Measurements from ENCODE around the gene GRAMD1B.

GRAMD1B gene

GRCh38 chr11:123580557-123581275 is 150.6 kb downstream of the GRAMD1B start:
- Histone ChIP-seq H3K4me3 (ENCODE audit: low read depth in 1 of 5, low read length in 5 of 5) (no peak overlapping the region), H3K9ac (ENCODE audit: low read length in 5 of 5) (no peak overlapping the region), H3K27me3 (ENCODE audit: control insufficient read depth in 5 of 5, insufficient read depth in 4 of 5, low read length in 5 of 5) (peaks cover 9 to 30% (median 12%) of the 10 kb centered on the region in 5 donors), H3K9me3 (ENCODE audit: control insufficient read depth in 5 of 5, low read length in 5 of 5) (no peaks in the 10 kb centered on the region), H3K36me3 (ENCODE audit: control insufficient read depth in 5 of 5, insufficient read depth in 5 of 5, low read length in 5 of 5) (no peaks in the 10 kb centered on the region), H3K4me1 (ENCODE audit: control insufficient read depth in 5 of 5, insufficient read depth in 5 of 5, low read length in 5 of 5) (peaks cover 0 to 7% (median 0%) of the 10 kb centered on the region in 5 donors), H3K27ac (ENCODE audit: low read depth, low read length) (no peak overlapping the region)

- Histone ChIP-seq H3K27me3 (ENCODE audit: control insufficient read depth in 5 of 5, insufficient read depth in 4 of 5, low read length in 5 of 5) (peaks cover 6 to 31% (median 12%) of the 10 kb centered on the region in 5 donors), H3K4me3 (ENCODE audit: low read depth in 1 of 5, low read length in 5 of 5) (no peak overlapping the region), H3K4me1 (ENCODE audit: control insufficient read depth in 5 of 5, insufficient read depth in 5 of 5, low read length in 5 of 5) (peaks cover 0 to 6% (median 0%) of the 10 kb centered on the region in 5 donors), H3K36me3 (ENCODE audit: control insufficient read depth in 5 of 5, insufficient read depth in 5 of 5, low read length in 5 of 5) (no peaks in the 10 kb centered on the region), H3K9me3 (ENCODE audit: control insufficient read depth in 5 of 5, low read length in 5 of 5) (no peaks in the 10 kb centered on the region), H3K27ac (ENCODE audit: low read depth, low read length) (no peak overlapping the region), H3K9ac (ENCODE audit: low read length in 5 of 5) (no peak overlapping the region)
Measured at GRCh38 chr11:123581651-123582399, 151.8 kb downstream of the GRAMD1B start.

GRCh38 chr11:123582992-123583504 is 153.0 kb downstream of the GRAMD1B start:
- Histone ChIP-seq H3K4me3 (ENCODE audit: low read depth in 1 of 5, low read length in 5 of 5) (no peak overlapping the region), H3K27me3 (ENCODE audit: control insufficient read depth in 5 of 5, insufficient read depth in 4 of 5, low read length in 5 of 5) (peaks cover 6 to 37% (median 12%) of the 10 kb centered on the region in 5 donors), H3K9me3 (ENCODE audit: control insufficient read depth in 5 of 5, low read length in 5 of 5) (no peaks in the 10 kb centered on the region), H3K36me3 (ENCODE audit: control insufficient read depth in 5 of 5, insufficient read depth in 5 of 5, low read length in 5 of 5) (no peaks in the 10 kb centered on the region), H3K27ac (ENCODE audit: low read depth, low read length) (no peak overlapping the region), H3K4me1 (ENCODE audit: control insufficient read depth in 5 of 5, insufficient read depth in 5 of 5, low read length in 5 of 5) (peaks cover 0 to 3% (median 0%) of the 10 kb centered on the region in 5 donors), H3K9ac (ENCODE audit: low read length in 5 of 5) (no peak overlapping the region)

GRCh38 chr11:123584186-123584585 is 154.1 kb downstream of the GRAMD1B start:
- Histone ChIP-seq H3K9me3 (ENCODE audit: control insufficient read depth in 5 of 5, low read length in 5 of 5) (no peaks in the 10 kb centered on the region), H3K27me3 (ENCODE audit: control insufficient read depth in 5 of 5, insufficient read depth in 4 of 5, low read length in 5 of 5) (peaks cover 6 to 32% (median 12%) of the 10 kb centered on the region in 5 donors), H3K9ac (ENCODE audit: low read length in 5 of 5) (no peak overlapping the region), H3K4me1 (ENCODE audit: control insufficient read depth in 5 of 5, insufficient read depth in 5 of 5, low read length in 5 of 5) (peaks cover 0 to 3% (median 0%) of the 10 kb centered on the region in 5 donors), H3K27ac (ENCODE audit: low read depth, low read length) (no peak overlapping the region), H3K4me3 (ENCODE audit: low read depth in 1 of 5, low read length in 5 of 5) (no peak overlapping the region), H3K36me3 (ENCODE audit: control insufficient read depth in 5 of 5, insufficient read depth in 5 of 5, low read length in 5 of 5) (no peaks in the 10 kb centered on the region)

- Histone ChIP-seq H3K36me3 (ENCODE audit: control insufficient read depth in 5 of 5, insufficient read depth in 5 of 5, low read length in 5 of 5) (no peaks in the 10 kb centered on the region), H3K9ac (ENCODE audit: low read length in 5 of 5) (no peak overlapping the region), H3K4me1 (ENCODE audit: control insufficient read depth in 5 of 5, insufficient read depth in 5 of 5, low read length in 5 of 5) (peaks cover 0 to 3% (median 0%) of the 10 kb centered on the region in 5 donors), H3K27ac (ENCODE audit: low read depth, low read length) (no peak overlapping the region), H3K4me3 (ENCODE audit: low read depth in 1 of 5, low read length in 5 of 5) (no peak overlapping the region), H3K27me3 (ENCODE audit: control insufficient read depth in 5 of 5, insufficient read depth in 4 of 5, low read length in 5 of 5) (peaks cover 6 to 28% (median 12%) of the 10 kb centered on the region in 5 donors), H3K9me3 (ENCODE audit: control insufficient read depth in 5 of 5, low read length in 5 of 5) (no peaks in the 10 kb centered on the region)
Measured at GRCh38 chr11:123584737-123585136, 154.7 kb downstream of the GRAMD1B start.

GRCh38 chr11:123585206-123585605 is 155.1 kb downstream of the GRAMD1B start:
- Histone ChIP-seq H3K36me3 (ENCODE audit: control insufficient read depth in 5 of 5, insufficient read depth in 5 of 5, low read length in 5 of 5) (no peaks in the 10 kb centered on the region), H3K27me3 (ENCODE audit: control insufficient read depth in 5 of 5, insufficient read depth in 4 of 5, low read length in 5 of 5) (peaks cover 5 to 23% (median 11%) of the 10 kb centered on the region in 5 donors), H3K27ac (ENCODE audit: low read depth, low read length) (no peak overlapping the region), H3K9ac (ENCODE audit: low read length in 5 of 5) (no peak overlapping the region), H3K9me3 (ENCODE audit: control insufficient read depth in 5 of 5, low read length in 5 of 5) (no peaks in the 10 kb centered on the region), H3K4me1 (ENCODE audit: control insufficient read depth in 5 of 5, insufficient read depth in 5 of 5, low read length in 5 of 5) (peaks cover 0 to 5% (median 0%) of the 10 kb centered on the region in 5 donors), H3K4me3 (ENCODE audit: low read depth in 1 of 5, low read length in 5 of 5) (no peak overlapping the region)

GRCh38 chr11:123585706-123586105 is 155.6 kb downstream of the GRAMD1B start:
- Histone ChIP-seq H3K4me3 (ENCODE audit: low read depth in 1 of 5, low read length in 5 of 5) (no peak overlapping the region), H3K36me3 (ENCODE audit: control insufficient read depth in 5 of 5, insufficient read depth in 5 of 5, low read length in 5 of 5) (no peaks in the 10 kb centered on the region), H3K27ac (ENCODE audit: low read depth, low read length) (no peak overlapping the region), H3K27me3 (ENCODE audit: control insufficient read depth in 5 of 5, insufficient read depth in 4 of 5, low read length in 5 of 5) (peaks cover under 1 to 18% (median 9%) of the 10 kb centered on the region in 5 donors), H3K9ac (ENCODE audit: low read length in 5 of 5) (no peak overlapping the region), H3K9me3 (ENCODE audit: control insufficient read depth in 5 of 5, low read length in 5 of 5) (no peaks in the 10 kb centered on the region), H3K4me1 (ENCODE audit: control insufficient read depth in 5 of 5, insufficient read depth in 5 of 5, low read length in 5 of 5) (peaks cover 0 to 7% (median 0%) of the 10 kb centered on the region in 5 donors)

GRCh38 chr11:123586568-123586967 is 156.5 kb downstream of the GRAMD1B start:
- Histone ChIP-seq H3K4me3 (ENCODE audit: low read depth in 1 of 5, low read length in 5 of 5) (no peak overlapping the region), H3K27me3 (ENCODE audit: control insufficient read depth in 5 of 5, insufficient read depth in 4 of 5, low read length in 5 of 5) (peaks cover 0 to 10% (median 7%) of the 10 kb centered on the region in 5 donors), H3K9ac (ENCODE audit: low read length in 5 of 5) (no peak overlapping the region), H3K4me1 (ENCODE audit: control insufficient read depth in 5 of 5, insufficient read depth in 5 of 5, low read length in 5 of 5) (peaks cover 0 to 6% (median 0%) of the 10 kb centered on the region in 5 donors), H3K36me3 (ENCODE audit: control insufficient read depth in 5 of 5, insufficient read depth in 5 of 5, low read length in 5 of 5) (no peaks in the 10 kb centered on the region), H3K27ac (ENCODE audit: low read depth, low read length) (no peak overlapping the region), H3K9me3 (ENCODE audit: control insufficient read depth in 5 of 5, low read length in 5 of 5) (no peaks in the 10 kb centered on the region)

- Histone ChIP-seq H3K4me3 (ENCODE audit: low read depth in 1 of 5, low read length in 5 of 5) (no peak overlapping the region), H3K9ac (ENCODE audit: low read length in 5 of 5) (no peak overlapping the region), H3K27me3 (ENCODE audit: control insufficient read depth in 5 of 5, insufficient read depth in 4 of 5, low read length in 5 of 5) (peaks cover 0 to 10% (median 4%) of the 10 kb centered on the region in 5 donors), H3K27ac (ENCODE audit: low read depth, low read length) (no peak overlapping the region), H3K4me1 (ENCODE audit: control insufficient read depth in 5 of 5, insufficient read depth in 5 of 5, low read length in 5 of 5) (peaks cover 0 to 6% (median 0%) of the 10 kb centered on the region in 5 donors), H3K9me3 (ENCODE audit: control insufficient read depth in 5 of 5, low read length in 5 of 5) (no peaks in the 10 kb centered on the region), H3K36me3 (ENCODE audit: control insufficient read depth in 5 of 5, insufficient read depth in 5 of 5, low read length in 5 of 5) (no peaks in the 10 kb centered on the region)
Measured at GRCh38 chr11:123587044-123587443, 157.0 kb downstream of the GRAMD1B start.

GRCh38 chr11:123587559-123587958 is 157.5 kb downstream of the GRAMD1B start:
- Histone ChIP-seq H3K27ac (ENCODE audit: low read depth, low read length) (no peak overlapping the region), H3K4me3 (ENCODE audit: low read depth in 1 of 5, low read length in 5 of 5) (no peak overlapping the region), H3K4me1 (ENCODE audit: control insufficient read depth in 5 of 5, insufficient read depth in 5 of 5, low read length in 5 of 5) (peaks cover 0 to 6% (median 0%) of the 10 kb centered on the region in 5 donors), H3K36me3 (ENCODE audit: control insufficient read depth in 5 of 5, insufficient read depth in 5 of 5, low read length in 5 of 5) (no peaks in the 10 kb centered on the region), H3K9ac (ENCODE audit: low read length in 5 of 5) (no peak overlapping the region), H3K9me3 (ENCODE audit: control insufficient read depth in 5 of 5, low read length in 5 of 5) (no peaks in the 10 kb centered on the region), H3K27me3 (ENCODE audit: control insufficient read depth in 5 of 5, insufficient read depth in 4 of 5, low read length in 5 of 5) (peaks cover 0 to 9% (median 4%) of the 10 kb centered on the region in 5 donors)

Measured in subcutaneous abdominal adipose tissue (tissue), 5 donors.